ENCODE results near the gene REXO4.
A peak's percentile ranks its signal among the peaks of the same experiment; 100 is the strongest.

Gene REXO4

DNA sequence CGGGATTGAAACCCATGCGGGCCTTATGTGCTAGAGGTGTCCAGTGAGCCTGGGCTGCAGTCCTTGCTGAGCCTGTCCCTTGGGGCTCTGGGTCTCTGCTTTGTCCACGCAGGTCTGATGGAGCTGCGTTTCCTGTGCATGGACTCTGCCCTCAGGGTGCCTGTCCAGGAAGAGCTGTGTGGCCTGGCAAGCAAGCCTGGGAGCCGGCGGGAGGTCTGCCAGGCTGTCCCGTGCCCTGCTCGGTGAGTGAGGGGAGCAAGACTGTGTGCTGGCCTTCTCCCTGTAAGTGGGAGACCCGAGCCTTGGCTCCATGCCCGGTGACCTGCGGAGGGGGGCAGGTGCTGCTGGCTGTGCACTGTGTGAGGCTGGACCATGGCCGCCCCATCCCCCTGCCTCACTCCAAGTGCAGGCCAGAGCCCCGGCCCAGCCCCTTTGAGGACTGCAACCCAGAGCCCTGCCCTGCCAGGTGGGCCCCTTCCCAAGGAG is 30.7 kb upstream of the REXO4 start:
- DNase-seq: no peak

DNA sequence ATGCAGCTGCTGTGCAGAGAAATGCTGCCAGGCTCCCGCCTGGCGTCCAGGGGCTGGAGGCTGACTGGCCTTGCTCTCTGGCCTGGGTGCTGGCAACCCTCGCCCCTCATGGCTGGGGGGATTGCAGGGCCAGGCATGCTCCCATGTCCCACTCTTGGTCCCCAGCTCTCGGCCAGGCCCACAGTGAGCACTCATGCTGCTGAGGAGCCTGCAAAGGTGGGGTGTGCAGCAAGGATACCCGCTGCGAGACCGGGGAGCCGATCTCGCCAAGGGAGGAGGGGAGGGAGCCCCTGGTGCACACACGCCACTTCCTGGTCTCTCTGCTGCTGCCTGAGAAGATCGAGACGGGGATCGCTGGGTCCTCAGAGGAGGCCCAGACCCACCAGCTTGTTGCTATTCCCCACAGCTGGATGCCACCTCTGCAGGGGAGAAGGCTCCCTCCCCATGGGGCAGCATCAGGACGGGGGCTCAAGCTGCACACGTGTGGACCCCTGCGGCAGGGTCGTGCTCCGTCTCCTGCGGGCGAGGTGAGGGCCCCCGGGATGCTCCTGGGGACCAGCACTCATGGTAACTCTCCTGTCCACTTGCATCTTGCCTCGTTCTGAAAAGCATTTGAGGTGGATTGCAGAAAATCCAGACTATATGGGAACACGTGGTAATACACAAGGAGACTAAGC is 27.6 kb upstream of the REXO4 start:
- no peak for DNase-seq

DNA sequence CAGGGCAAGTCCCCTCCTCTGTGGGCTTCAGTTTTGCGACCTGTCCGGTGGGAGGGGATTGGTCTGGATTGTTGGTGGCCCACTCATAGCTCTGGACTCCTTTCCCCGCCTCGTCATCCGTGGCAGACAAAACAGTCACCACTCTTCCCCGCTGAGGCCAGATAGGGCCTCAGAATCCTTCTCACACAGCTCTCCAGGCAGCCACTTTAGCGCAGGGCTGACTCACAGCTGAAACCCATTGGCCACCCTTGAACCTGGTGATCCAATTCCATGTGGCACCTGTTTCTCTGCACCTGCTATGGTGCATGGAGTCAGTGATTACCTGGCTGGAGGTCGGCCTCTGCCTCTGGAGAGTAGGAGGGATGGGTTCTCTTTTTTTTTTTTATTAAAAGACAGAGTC is 26.2 kb upstream of the REXO4 start:
- no peak for DNase-seq

DNA sequence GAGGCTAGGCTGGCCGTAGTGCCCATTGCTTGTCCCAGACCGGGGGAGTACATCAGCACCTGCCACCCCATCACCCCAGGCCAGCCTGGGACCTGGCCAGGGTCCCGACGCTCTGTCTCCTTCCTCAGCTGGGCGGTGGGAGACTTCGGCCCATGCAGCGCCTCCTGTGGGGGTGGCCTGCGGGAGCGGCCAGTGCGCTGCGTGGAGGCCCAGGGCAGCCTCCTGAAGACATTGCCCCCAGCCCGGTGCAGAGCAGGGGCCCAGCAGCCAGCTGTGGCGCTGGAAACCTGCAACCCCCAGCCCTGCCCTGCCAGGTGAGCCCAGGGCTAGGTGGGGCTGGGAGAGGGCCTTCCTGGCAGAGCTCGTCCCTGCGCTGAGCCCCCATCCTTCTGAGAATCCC is 25.4 kb upstream of the REXO4 start:
- no peak for DNase-seq

DNA sequence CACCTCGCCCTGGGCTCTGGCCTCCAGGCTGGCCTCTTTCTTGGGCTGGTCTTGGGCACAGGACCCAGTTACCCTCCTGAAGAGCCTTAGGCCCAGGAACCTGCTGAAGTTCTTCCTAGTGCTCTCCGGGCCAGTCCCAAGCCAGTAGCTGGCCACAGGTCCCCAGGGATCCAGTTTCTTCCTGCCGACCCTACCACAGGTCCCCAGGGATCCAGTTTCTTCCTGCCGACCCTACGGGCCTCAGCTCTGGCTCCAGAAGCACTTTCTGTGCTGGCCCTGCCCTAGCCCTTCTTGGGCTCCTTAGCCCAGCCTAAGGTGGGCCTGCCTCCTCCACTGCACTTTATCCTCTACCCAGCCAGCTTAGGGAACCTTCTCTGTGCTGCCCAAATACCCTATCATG is 23.8 kb upstream of the REXO4 start:
- DNase-seq: no peak

DNA sequence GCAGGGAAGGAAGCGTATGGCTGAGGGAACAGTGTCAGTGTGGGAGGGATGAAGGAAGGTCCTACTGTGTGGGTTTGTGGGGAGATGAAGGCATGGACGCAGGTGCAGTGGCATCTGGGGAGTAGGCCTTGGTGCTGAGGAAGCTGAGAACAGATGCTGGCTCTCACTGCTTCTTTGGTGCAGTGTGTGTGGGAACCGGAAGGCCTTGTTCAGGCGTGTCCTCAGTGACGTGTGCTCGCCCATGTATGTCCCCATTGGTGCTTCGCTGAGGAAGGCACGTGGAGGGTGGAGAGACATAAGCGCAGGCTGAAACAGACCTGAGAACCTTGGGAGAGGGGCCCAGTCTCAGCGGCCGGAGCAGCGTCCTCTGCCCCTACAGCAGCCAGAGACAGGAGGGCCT is 23.1 kb upstream of the REXO4 start:
- no peak for DNase-seq

DNA sequence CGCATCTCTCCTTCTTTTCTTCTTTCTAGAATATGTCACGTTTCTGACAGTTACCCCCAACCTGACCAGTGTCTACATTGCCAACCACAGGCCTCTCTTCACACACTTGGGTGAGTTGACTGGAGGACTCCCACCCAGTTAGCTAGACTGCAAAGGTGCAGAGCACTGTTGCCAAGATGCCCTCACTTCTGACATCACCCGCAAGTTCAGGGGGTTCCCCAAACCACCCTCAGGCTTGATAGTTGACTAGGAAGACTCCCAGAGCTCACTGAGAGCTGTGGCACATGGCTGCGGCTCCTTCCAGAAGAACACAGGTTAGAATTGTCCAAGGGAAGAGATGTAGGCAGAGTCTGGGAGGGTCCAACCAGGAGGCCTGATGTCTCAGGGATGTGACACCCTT is 21.5 kb upstream of the REXO4 start:
- DNase-seq: no peak

DNA sequence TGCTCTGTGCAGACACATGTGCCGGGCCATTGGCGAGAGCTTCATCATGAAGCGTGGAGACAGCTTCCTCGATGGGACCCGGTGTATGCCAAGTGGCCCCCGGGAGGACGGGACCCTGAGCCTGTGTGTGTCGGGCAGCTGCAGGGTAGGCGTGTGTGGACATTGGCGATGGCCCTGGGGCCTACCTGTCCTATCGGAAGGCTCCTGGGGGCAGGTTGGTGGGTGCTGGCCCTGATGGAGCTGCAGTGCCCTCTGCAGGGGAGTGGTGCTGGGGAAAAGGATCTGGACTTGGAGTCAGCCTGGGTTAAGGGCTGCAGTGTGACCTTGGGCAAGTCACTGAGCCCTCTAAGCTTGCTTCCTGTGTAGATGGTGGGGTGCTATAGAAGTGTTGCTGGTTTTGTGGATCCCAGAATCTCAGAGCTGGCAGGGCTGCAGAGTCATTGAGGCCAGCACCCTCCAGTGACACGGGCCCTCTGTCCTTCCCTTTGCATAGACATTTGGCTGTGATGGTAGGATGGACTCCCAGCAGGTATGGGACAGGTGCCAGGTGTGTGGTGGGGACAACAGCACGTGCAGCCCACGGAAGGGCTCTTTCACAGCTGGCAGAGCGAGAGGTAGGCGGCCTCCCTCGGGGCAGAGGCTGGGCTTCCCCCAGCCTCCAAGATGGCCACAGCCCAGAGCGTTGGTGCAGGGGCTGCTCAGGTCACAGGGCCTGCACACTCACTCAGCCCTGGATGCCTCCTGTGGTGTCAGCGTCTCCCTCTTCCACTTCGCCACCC is 20.1 kb upstream of the REXO4 start:
- DNase-seq: peak in 1 of 2 experiments; percentile 27

DNA sequence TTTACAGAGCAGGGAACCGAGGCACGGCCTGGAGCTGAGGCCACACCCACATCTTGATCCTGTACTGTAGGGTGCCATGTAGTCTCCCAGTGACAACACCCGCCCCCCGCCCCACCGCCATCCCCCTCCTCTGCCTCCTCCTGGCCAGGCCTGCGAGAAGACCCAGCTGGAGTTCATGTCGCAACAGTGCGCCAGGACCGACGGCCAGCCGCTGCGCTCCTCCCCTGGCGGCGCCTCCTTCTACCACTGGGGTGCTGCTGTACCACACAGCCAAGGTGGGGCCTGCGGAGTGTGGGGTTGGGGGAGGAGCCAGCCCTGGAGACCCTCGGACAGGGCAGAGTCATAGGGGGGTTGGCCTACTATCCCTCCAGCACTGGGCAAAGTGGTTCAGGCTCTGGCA is 18.9 kb upstream of the REXO4 start:
- DNase-seq: no peak

DNA sequence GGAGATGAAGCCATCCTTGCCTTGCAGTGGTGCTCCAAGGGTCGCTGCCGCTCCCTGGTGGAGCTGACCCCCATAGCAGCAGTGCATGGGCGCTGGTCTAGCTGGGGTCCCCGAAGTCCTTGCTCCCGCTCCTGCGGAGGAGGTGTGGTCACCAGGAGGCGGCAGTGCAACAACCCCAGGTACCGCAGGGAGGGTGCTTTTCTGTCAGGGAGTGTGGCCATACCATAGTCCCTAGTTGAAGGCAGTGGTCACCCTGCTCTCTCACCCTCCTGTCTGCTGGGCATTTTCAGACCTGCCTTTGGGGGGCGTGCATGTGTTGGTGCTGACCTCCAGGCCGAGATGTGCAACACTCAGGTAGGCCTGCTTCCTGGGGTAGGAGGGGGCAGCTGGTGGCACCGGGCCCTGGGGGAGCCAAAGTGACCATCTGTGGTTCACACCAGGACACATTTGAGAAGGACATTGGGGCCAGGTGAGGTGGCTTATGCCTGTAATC is 15.6 kb upstream of the REXO4 start:
- no peak for DNase-seq

DNA sequence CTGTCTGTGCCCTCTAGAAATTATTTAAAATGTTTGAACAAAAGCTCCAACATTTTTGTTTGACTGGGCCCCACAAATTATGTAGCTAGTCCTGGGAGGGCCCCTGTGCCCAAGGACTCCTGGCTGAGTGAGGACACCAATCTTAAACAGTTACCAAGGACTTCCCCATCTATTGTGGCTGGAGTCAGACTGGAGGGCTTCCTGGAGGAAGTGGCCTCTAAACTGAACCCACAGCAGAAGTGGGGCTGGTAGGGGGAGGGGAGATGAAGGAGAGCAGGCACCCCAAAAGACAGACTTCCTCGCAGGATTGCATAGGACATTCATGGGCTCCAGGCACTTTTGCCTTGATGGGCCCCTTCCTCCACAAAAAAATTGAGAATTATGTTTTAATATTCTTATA is 12.4 kb upstream of the REXO4 start:
- no peak for DNase-seq

DNA sequence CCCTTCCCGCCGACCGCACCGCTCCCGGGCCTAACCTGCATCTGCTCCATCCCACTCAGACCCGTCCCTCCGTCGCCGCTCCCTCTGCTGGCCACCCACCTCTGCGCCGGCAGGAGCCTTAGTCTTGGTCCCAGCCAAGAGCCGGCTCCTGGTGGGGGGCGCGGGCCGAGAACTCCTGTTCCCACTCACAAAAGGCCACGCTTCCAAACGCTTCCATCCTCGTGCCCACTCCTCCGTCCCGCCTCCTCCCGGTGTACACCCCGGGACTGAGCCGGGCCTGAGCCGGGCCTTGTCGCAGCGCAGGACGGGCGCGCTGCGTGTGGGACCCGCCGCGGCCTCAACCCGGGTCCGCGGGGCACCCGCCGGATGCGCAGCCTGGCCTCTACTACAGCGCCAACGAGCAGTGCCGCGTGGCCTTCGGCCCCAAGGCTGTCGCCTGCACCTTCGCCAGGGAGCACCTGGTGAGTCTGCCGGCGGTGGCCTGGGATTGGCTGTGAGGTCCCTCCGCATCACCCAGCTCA is 11.9 kb upstream of the REXO4 start:
- peak; percentile 24 to 28 for DNase-seq

DNA sequence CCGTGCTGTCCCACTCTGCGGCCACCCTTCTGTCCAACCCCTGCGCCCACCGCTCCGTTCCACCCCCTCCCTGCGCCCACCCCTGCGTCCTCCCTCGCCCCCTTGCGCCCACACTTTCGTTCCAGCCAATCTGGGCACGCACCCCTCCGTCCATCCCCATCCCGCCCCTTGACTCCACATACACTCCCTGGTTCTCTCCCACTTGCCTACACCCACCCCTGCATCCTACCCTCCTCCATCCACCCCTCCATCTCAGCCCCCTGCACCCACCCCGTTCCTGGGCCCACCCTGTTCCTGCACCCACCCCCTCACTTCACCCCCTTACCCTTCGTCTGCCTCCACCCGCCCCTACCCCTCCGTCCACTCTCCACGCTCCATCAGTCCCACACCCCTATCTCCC is 11.4 kb upstream of the REXO4 start:
- no peak for DNase-seq

DNA sequence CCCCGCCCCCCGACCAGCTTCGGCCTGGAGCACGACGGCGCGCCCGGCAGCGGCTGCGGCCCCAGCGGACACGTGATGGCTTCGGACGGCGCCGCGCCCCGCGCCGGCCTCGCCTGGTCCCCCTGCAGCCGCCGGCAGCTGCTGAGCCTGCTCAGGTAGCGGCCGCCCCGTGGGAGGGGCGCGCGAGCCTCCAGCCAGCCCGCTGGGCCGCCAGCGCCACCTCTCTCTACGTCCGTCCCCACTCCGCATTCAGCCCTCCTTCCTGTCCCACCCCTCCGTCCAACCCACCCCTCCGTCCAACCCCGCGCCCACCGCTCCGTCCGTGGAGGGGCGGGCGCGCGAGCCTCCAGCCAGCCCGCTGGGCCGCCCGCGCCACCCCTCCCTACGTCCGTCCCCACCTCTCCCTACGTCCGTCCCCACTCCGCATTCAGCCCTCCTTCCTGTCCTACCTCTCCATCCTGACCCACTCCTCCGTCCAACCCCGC is 10.8 kb upstream of the REXO4 start:
- DNase-seq: no peak

DNA sequence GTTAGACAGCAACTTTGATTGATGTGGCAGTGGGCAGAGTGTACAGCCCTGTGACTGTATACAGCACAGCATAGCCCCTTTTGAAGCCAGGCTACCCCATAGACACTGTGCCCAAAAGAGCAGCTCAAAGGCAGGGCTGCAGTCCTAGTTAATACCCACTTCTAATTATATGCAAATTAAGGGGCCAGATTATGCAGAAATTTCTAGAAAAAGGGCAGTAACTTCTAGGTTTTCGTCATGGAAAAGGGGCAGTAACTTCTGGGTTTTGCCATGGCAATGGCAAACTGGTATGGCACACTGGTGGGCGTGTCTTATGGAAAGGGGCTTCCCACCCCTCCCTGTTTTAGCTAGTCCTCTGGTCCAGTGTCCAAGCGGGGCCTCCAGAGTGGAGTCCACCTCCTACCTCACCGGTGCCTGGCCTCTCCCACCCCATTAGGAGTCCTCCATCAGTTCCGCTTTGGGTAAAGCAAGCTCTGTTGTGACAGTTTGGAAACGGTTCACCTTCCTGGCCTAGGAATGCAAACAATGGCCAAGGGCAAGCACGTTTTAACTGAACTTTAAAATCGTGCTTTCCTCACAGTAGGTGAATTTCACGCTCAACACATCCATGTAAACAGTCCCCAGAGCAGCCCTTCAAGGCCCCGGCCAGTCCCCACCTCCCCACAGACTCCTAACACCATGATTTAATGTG is 10.0 kb upstream of the REXO4 start:
- DNase-seq: no peak

DNA sequence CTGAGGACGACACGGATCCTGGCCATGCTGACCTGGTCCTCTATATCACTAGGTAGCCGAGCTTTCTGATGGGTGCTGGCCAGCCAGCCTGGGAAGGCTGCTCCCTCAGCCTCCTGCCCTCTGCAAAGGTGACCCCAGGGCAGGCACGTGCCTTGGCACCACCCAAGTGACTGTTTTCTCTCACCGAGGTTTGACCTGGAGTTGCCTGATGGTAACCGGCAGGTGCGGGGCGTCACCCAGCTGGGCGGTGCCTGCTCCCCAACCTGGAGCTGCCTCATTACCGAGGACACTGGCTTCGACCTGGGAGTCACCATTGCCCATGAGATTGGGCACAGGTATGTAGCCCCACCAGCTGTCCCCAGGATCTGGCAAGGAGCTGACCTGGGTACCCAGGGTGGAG is 8.2 kb upstream of the REXO4 start:
- DNase-seq: no peak

DNA sequence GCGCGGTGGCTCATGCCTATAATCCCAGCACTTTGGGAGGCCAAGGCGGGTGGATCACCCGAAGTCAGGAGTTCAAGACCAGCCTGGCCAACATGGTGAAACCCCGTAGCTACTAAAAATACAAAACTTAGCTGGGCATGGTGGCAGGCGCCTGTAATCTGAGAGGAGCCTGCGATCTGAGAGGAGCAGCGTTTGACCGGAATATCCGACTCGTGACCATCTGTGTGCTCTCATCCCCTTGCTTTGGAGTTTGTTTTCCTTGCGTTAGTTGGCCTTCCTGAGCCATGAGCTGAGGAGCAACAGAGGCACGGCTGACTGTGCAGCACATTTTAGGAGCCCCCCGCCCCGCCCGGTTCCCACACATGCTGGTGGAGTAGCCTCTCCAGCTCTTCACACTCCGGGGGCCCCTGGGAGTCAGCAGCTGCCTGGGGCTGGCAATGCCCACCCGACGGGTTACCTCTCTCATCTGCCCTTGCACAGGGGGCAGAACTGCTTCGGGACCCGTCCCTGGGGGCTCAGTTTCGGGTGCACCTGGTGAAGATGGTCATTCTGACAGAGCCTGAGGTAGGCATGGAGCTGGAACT is 7.3 kb upstream of the REXO4 start:
- DNase-seq: no peak

DNA sequence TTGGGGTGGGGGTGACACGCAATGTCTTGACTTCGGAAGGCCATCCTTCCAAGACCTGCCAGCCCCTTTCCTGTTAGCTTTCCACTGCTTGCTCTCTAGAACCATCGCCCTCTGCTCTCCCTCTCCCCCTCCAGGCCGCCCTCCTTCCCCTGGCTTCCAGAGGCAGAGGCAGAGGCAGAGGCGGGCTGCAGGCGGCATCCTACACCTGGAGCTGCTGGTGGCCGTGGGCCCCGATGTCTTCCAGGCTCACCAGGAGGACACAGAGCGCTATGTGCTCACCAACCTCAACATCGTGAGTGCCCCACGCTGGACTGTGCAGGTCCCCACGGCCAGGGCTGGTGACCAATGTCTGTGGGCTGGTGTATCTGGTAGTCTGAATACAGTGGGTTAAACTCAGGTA is 6.4 kb upstream of the REXO4 start:
- no peak for DNase-seq

DNA sequence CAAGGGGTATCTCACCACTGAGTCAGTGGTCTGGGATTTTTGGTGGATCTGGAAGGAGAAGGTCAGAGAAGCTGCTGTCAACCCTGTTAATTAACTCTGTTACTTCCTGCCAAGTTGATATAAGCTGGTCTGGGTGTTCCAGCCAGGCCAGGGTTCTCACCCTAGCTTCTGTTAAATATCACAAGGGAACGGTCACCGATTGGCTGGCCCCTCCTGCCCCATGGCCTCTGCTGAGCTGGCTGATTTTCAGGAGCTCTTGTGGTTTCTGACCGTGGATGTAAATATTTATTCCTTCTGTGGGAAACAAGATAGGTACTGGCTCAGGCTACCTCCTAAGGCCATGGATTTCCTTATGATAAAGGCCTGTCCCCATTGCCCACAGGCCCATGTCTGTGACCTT is 5.4 kb upstream of the REXO4 start:
- DNase-seq: no peak

DNA sequence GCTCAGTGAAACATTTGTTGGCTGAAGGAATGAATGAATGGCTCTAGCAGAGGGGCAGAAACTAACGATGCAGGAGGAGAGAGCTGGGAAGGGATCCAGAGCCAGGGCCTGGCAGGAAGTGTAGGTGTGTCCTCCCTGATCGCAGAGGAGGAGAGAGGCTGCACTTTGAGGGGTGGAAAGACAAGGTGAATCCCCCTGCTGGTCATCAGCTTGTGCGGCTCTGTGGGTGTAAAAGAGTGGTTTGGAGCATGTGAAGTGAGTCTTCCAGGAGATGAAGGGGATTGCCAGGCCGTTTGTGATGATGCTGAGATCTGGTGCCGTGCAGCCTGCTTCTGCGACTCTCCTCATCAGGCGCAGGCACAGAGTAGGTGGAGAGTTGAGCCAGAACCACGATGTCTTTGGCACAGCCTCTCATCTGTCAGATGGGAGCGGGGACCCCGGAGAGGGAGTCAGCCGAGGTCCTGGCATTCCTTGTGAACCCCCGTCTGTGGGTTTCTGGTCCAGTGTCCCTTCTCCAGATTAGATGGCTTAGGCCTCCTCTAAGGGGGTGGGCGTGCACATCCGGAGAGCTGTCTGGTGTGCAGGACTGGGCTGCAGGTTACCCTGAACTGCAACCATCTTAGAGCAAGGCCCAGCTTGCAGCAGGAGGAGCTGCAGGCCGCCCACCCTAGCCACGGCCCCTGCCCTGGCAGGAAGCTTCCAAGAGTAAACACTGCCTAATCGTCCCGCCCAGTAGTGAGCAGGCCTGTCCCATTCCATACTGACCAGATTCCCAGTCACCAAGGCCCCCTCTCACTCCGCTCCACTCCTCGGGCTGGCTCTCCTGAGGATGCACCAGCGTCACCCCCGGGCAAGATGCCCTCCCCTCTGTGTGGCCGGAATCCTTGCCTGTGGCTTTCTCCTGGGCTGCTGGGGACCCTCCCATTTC is 4.1 kb upstream of the REXO4 start, which contains the start of gene ADAMTS13:
Gene ADAMTS13 (plus strand): TSS at position 753 of the 928 bp plus-strand sequence. CDS start 77 bp downstream, at position 830.
- peak; percentile 56 to 68 for DNase-seq

DNA sequence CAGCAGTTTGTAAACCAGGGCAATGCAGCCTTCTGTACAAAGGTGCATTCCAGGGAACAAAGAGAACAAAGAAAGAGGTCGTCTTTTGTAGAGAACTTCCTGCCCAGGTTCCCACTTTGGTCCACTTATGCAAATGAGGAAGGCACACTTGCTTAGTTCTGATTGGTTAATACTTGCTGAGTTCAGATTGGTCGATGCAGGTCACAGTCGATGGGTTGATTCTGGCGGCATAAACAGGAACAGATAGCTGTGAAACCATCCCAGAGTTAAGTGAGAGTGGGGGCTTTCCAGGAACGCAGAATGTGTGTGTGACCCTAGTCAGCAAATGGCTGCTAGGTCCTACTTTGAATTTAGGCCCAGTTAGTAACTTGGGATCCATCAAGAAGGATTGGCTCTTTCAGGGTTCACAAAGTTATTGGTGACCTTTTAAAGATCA is 2.6 kb upstream of the REXO4 start:
- no peak for DNase-seq

DNA sequence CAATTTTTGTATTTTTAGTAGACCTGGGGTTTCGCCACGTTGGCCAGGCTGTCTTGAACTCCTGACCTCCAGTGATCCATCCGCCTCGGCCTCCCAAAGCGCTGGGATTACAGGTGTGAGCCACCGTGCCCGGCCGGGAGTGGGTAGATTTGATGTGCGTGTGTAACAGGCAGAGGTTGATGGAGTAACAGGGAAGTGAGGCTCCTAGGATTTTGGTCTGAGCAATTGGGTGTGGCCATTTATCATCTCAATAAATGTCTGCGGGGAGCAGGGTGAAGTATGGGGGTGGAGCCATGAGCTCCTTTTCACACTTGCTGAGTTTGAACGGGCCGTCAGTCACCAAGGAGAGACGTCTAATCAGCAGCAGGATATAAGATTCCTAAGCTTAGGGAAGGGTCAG is 1.2 kb upstream of the REXO4 start:
- DNase-seq: no peak
